Fibroblast of mammary gland (primary cell): Measurements from ENCODE around the gene ZNF385D.

ENCODE experiments used
- DNase-seq: peaks from one replicate; pipeline ENCODE4 v3.0.0-alpha.2; 2010; ENCODE audit warnings: low read depth
- H3K4me3 ChIP-seq: 2 replicates; pipeline ENCODE4 v1.5.1; 2011; ENCODE audit warnings: low read depth, mild to moderate bottlenecking, low read length, moderate library complexity; ENCODE audit not compliant: control insufficient read depth
- CTCF ChIP-seq: conservative IDR thresholded peaks from 2 replicates; pipeline ENCODE4 v1.5.1; 2011; ENCODE audit warnings: low read depth, low read length, inconsistent platforms; ENCODE audit not compliant: control insufficient read depth, insufficient read depth

ZNF385D gene

DNA sequence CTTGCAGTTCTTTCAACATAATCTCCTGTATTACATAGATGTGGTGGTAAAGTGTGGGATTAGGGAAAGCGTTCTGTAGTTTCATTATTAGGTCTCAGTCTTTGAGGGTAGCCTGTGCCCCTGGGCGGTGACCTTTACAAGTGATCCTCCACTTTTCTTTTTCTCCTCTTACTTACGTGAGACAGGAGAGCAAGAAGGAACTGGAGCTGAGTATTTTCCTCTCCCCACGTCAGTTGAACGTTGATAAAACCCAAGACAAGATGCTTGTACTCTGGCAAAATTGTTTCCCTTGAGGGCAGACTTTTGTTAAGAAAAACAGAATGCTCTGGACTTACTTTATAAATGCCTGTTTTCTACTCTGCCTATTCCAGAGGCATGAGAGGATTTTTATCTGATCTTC, 378.7 kb downstream of the ZNF385D start:
- H3K4me3 ChIP-seq: no peak overlapping the region
- TF ChIP-seq CTCF: no peak
- DNase-seq: no peak
